Natural killer cell (primary cell): ENCODE measurements around the gene PIM3. TPM values are rescaled to one million over a fixed set of nuclear protein-coding genes. Genes with fewer than 3 reads are reported as not detected.

Experiments used
- ATAC-seq, 3 donors: fragments of 150-1000 bp in 2 of 3; fragments of 200-7000 bp in 1 of 3; cut with Tn5 transposase; 1 replicate in 1 of 3; 2 replicates in 2 of 3; pipeline ENCODE4 v1.10.0; 2021; ENCODE audit warnings: mild to moderate bottlenecking in 2 of 3, moderate library complexity in 2 of 3
- DNase-seq, 2 donors: peaks; one replicate each; pipeline versions ENCODE4 v3.0.0 to v3.0.0-alpha.2; 2013 to 2021; ENCODE audit warnings: mixed read lengths in 1 of 2
- H3K27ac ChIP-seq: one replicate; pipeline ENCODE4 v1.5.1; 2013; ENCODE audit warnings: mild to moderate bottlenecking, low read length
- H3K27me3 ChIP-seq: one replicate; pipeline ENCODE4 v1.6.1; 2013; ENCODE audit warnings: low read length; ENCODE audit not compliant: control insufficient read depth, insufficient read depth
- H3K36me3 ChIP-seq: one replicate; pipeline ENCODE4 v1.6.1; 2013; ENCODE audit warnings: low read length; ENCODE audit not compliant: control insufficient read depth, insufficient read depth
- H3K4me1 ChIP-seq: one replicate; pipeline ENCODE4 v1.6.1; 2013; ENCODE audit warnings: low read length; ENCODE audit not compliant: control insufficient read depth, insufficient read depth
- H3K4me3 ChIP-seq: one replicate; pipeline ENCODE4 v1.5.1; 2013; ENCODE audit warnings: low read length
- H3K9me3 ChIP-seq: one replicate; pipeline ENCODE4 v1.6.1; 2013; ENCODE audit warnings: low read length; ENCODE audit not compliant: control insufficient read depth, insufficient read depth
- H3K27ac Mint-ChIP-seq, 2 donors: one replicate each; pipeline ENCODE4 v1.8.0; 2022; ENCODE audit warnings: mild to moderate bottlenecking in 2 of 2, mixed read lengths in 2 of 2, moderate library complexity in 1 of 2
- H3K27me3 Mint-ChIP-seq, 2 donors: one replicate each; pipeline ENCODE4 v1.8.0; 2022; ENCODE audit warnings: low read depth in 2 of 2, mixed read lengths in 2 of 2
- H3K36me3 Mint-ChIP-seq: one replicate; pipeline ENCODE4 v1.8.0; 2022; ENCODE audit warnings: mixed read lengths
- H3K4me1 Mint-ChIP-seq, 2 donors: one replicate each; pipeline ENCODE4 v1.8.0; 2022; ENCODE audit warnings: mixed read lengths in 2 of 2
- H3K4me3 Mint-ChIP-seq: one replicate; pipeline ENCODE4 v1.8.0; 2022; ENCODE audit warnings: mild to moderate bottlenecking, moderate library complexity, mixed read lengths
- H3K9me3 Mint-ChIP-seq, 2 donors: one replicate each; pipeline ENCODE4 v1.8.0; 2022; ENCODE audit warnings: mixed read lengths in 2 of 2
- CTCF ChIP-seq: fragments of 200-600 bp; IDR thresholded peaks from one replicate; pipeline ENCODE4 v1.8.0; 2022; ENCODE audit warnings: antibody characterized with exemption
- WGBS: methylation state at CpG from one replicate; pipeline ENCODE4 v1.1.7; 2013; ENCODE audit warnings: missing lambda C conversion rate; ENCODE audit not compliant: insufficient coverage; 5-methylcytosine and 5-hydroxymethylcytosine counted together
- intact Hi-C: fragments of 100-400 bp; cut with micrococcal nuclease; formaldehyde crosslinking; loops from one replicate; pipeline ENCODE4 v1.14.2; 2022
- total RNA-seq, 4 donors: library from RNA; stranded (reverse); fragments of 120-200 nt in 1 of 4; gene quantifications; one replicate each; pipeline versions ENCODE4 v1.2.3 to v1.2.4, GENCODE V29; 2013 to 2022

The PIM3 gene
- total RNA-seq, 3 donors from 2014 or later (not counting 1 experiment from before 2014, with no cell fraction given), result 107 to 130 (median 129) TPM

GRCh38 chr22:49967706-49968208, 7.2 kb downstream of the PIM3 start:
- peaks cover 16% of the 10 kb centered on the region for H3K36me3 ChIP-seq
- no peaks in the 10 kb centered on the region for H3K27me3 ChIP-seq
- ATAC-seq, result no peak
- H3K27ac ChIP-seq, result peak overlapping the region; percentile 43
- no peak for TF ChIP-seq CTCF
- Mint-ChIP-seq H3K4me1 (peaks cover 9 to 32% of the 10 kb centered on the region in 2 donors), H3K9me3 (no peaks in the 10 kb centered on the region), H3K4me3 (peak overlapping the region; percentile 37), H3K27me3 (no peaks in the 10 kb centered on the region), H3K36me3 (no peaks in the 10 kb centered on the region), H3K27ac (peak overlapping the region; percentile 75 to 80)
- peaks cover 63% of the 10 kb centered on the region for H3K4me1 ChIP-seq
- intact Hi-C loops, result no loop called here
- peak; percentile 18 to 36 for DNase-seq
- WGBS, result 80% methylated on average over 18 of the region's 18 CpGs
- H3K9me3 ChIP-seq, result no peaks in the 10 kb centered on the region
- no peak overlapping the region for H3K4me3 ChIP-seq

- intact Hi-C loops, result no loop called here
- Histone ChIP-seq H3K9me3 (no peaks in the 10 kb centered on the region), H3K27ac (no peak overlapping the region), H3K36me3 (peaks cover 10% of the 10 kb centered on the region), H3K4me3 (no peak overlapping the region), H3K4me1 (peaks cover 57% of the 10 kb centered on the region), H3K27me3 (no peaks in the 10 kb centered on the region)
- 95% methylated on average over 11 of the region's 11 CpGs for WGBS
- Mint-ChIP-seq H3K27me3 (no peaks in the 10 kb centered on the region), H3K36me3 (no peaks in the 10 kb centered on the region), H3K27ac (peak overlapping the region in 1 of 2 donors; percentile 80), H3K9me3 (no peaks in the 10 kb centered on the region), H3K4me3 (no peak overlapping the region), H3K4me1 (peaks cover 9 to 32% of the 10 kb centered on the region in 2 donors)
- TF ChIP-seq CTCF, result no peak
- DNase-seq (peak; percentile 19 to 38), ATAC-seq (no peak)
Observed at GRCh38 chr22:49968313-49968830, 7.8 kb downstream of the PIM3 start.

GRCh38 chr22:49968831-49969661, 8.5 kb downstream of the PIM3 start:
- no peaks in the 10 kb centered on the region for H3K27me3 Mint-ChIP-seq
- H3K36me3 ChIP-seq, result peaks cover 4% of the 10 kb centered on the region
- H3K9me3 Mint-ChIP-seq, result no peaks in the 10 kb centered on the region
- WGBS, result 96% methylated on average over 16 of the region's 16 CpGs
- peak; percentile 24 to 42 for DNase-seq
- no peak overlapping the region for H3K4me3 ChIP-seq
- no peak for TF ChIP-seq CTCF
- intact Hi-C loops, result no loop called here
- no peak for ATAC-seq
- no peaks in the 10 kb centered on the region for H3K9me3 ChIP-seq
- H3K27ac ChIP-seq, result no peak overlapping the region
- peaks cover 9 to 25% of the 10 kb centered on the region in 2 donors for H3K4me1 Mint-ChIP-seq
- peak overlapping the region in 1 of 2 donors; percentile 95 for H3K27ac Mint-ChIP-seq
- H3K36me3 Mint-ChIP-seq, result no peaks in the 10 kb centered on the region
- peaks cover 50% of the 10 kb centered on the region for H3K4me1 ChIP-seq
- H3K4me3 Mint-ChIP-seq, result no peak overlapping the region
- no peaks in the 10 kb centered on the region for H3K27me3 ChIP-seq
